Stimulated activated naive CD8-positive, alpha-beta T cell treated with anti-CD3 and anti-CD28 coated beads, Interleukin-15, amount 100 ng/mL, for 72 hours (primary cell): ENCODE data around the gene LRP8.

Source experiments
- ATAC-seq: fragments of 150-1000 bp; cut with Tn5 transposase; 2 replicates; pipeline ENCODE4 v1.10.0; 2021; ENCODE audit warnings: mild to moderate bottlenecking, moderate library complexity
- DNase-seq, 2 donors: peaks; one replicate each; pipeline ENCODE4 v3.0.0; 2021 to 2022
- H3K27ac Mint-ChIP-seq, 2 donors: one replicate each; pipeline ENCODE4 v1.8.0; 2022; ENCODE audit warnings: mild to moderate bottlenecking in 2 of 2, mixed read lengths in 2 of 2, moderate library complexity in 2 of 2
- H3K27me3 Mint-ChIP-seq: one replicate; pipeline ENCODE4 v1.8.0; 2022; ENCODE audit warnings: mixed read lengths
- H3K4me1 Mint-ChIP-seq: one replicate; pipeline ENCODE4 v1.8.0; 2022; ENCODE audit warnings: mild to moderate bottlenecking, mixed read lengths
- H3K4me3 Mint-ChIP-seq, 2 donors: one replicate each; pipeline ENCODE4 v1.8.0; 2022; ENCODE audit warnings: mild to moderate bottlenecking in 2 of 2, mixed read lengths in 2 of 2, moderate library complexity in 1 of 2
- H3K9me3 Mint-ChIP-seq, 2 donors: one replicate each; pipeline ENCODE4 v1.8.0; 2022; ENCODE audit warnings: mixed read lengths in 2 of 2

LRP8 gene

GRCh38 chr1:53336146-53336545 lies 8.3 kb upstream of the LRP8 start:
- DNase-seq (peak in 1 of 2 donors; percentile 2), ATAC-seq (no peak)
- no peak overlapping the region for H3K4me3 Mint-ChIP-seq
- H3K27ac Mint-ChIP-seq = no peak overlapping the region
- no peaks in the 10 kb centered on the region for H3K27me3 Mint-ChIP-seq
- peaks cover 23% of the 10 kb centered on the region for H3K4me1 Mint-ChIP-seq
- H3K9me3 Mint-ChIP-seq = peaks cover 0 to 13% of the 10 kb centered on the region in 2 donors

GRCh38 chr1:53335661-53336060 lies 7.8 kb upstream of the LRP8 start:
- DNase-seq (no peak), ATAC-seq (no peak)
- Mint-ChIP-seq H3K27ac (peak overlapping the region in 1 of 2 donors; percentile 2), H3K27me3 (no peaks in the 10 kb centered on the region), H3K9me3 (peaks cover 0 to 8% of the 10 kb centered on the region in 2 donors), H3K4me1 (peaks cover 18% of the 10 kb centered on the region), H3K4me3 (no peak overlapping the region)

- ATAC-seq (no peak), DNase-seq (peak in 1 of 2 donors; percentile 4)
- Mint-ChIP-seq H3K4me1 (peaks cover 9% of the 10 kb centered on the region), H3K4me3 (no peak overlapping the region), H3K27me3 (no peaks in the 10 kb centered on the region), H3K27ac (no peak overlapping the region), H3K9me3 (no peaks in the 10 kb centered on the region)
These were observed 6.9 kb upstream of the LRP8 start for GRCh38 chr1:53334781-53335180.

- H3K27me3 Mint-ChIP-seq = no peaks in the 10 kb centered on the region
- no peaks in the 10 kb centered on the region for H3K9me3 Mint-ChIP-seq
- H3K4me3 Mint-ChIP-seq = no peak overlapping the region
- H3K4me1 Mint-ChIP-seq = peaks cover 12% of the 10 kb centered on the region
- H3K27ac Mint-ChIP-seq = no peak overlapping the region
- ATAC-seq = no peak
- peak in 1 of 2 donors; percentile 0 for DNase-seq
These were observed 6.4 kb upstream of the LRP8 start for GRCh38 chr1:53334312-53334711.

- Mint-ChIP-seq H3K27me3 (no peaks in the 10 kb centered on the region), H3K4me1 (peaks cover 25% of the 10 kb centered on the region), H3K4me3 (no peak overlapping the region), H3K27ac (no peak overlapping the region), H3K9me3 (no peaks in the 10 kb centered on the region)
- ATAC-seq = no peak
- peak in 1 of 2 donors; percentile 3 for DNase-seq
These were observed 5.0 kb upstream of the LRP8 start for GRCh38 chr1:53332833-53333232.

GRCh38 chr1:53332186-53332564 lies 4.3 kb upstream of the LRP8 start:
- peaks cover 25% of the 10 kb centered on the region for H3K4me1 Mint-ChIP-seq
- H3K27ac Mint-ChIP-seq = no peak overlapping the region
- DNase-seq = peak in 1 of 2 donors; percentile 2
- no peak for ATAC-seq
- H3K27me3 Mint-ChIP-seq = no peaks in the 10 kb centered on the region
- H3K9me3 Mint-ChIP-seq = no peaks in the 10 kb centered on the region
- H3K4me3 Mint-ChIP-seq = no peak overlapping the region

GRCh38 chr1:53331446-53332185 lies 3.7 kb upstream of the LRP8 start:
- ATAC-seq (no peak), DNase-seq (peak in 1 of 2 donors; percentile 4)
- Mint-ChIP-seq H3K4me1 (peaks cover 25% of the 10 kb centered on the region), H3K9me3 (no peaks in the 10 kb centered on the region), H3K27me3 (no peaks in the 10 kb centered on the region), H3K4me3 (no peak overlapping the region), H3K27ac (no peak overlapping the region)

GRCh38 chr1:53330819-53331218 lies 2.9 kb upstream of the LRP8 start:
- ATAC-seq = no peak
- Mint-ChIP-seq H3K4me1 (peaks cover 29% of the 10 kb centered on the region), H3K4me3 (no peak overlapping the region), H3K9me3 (no peaks in the 10 kb centered on the region), H3K27me3 (no peaks in the 10 kb centered on the region), H3K27ac (no peak overlapping the region)
- DNase-seq = no peak

GRCh38 chr1:53328541-53329499 lies 950 bp upstream of the LRP8 start:
- Mint-ChIP-seq H3K27ac (peak overlapping the region in 1 of 2 donors; percentile 95), H3K27me3 (no peaks in the 10 kb centered on the region), H3K4me3 (peak overlapping the region; percentile 98 to 100), H3K9me3 (no peaks in the 10 kb centered on the region), H3K4me1 (peaks cover 41% of the 10 kb centered on the region)
- DNase-seq = no peak
- no peak for ATAC-seq

GRCh38 chr1:53327182-53327913 lies 522 bp downstream of the LRP8 start:
- DNase-seq (peak; percentile 62 to 64), ATAC-seq (peak; percentile 19)
- H3K9me3 Mint-ChIP-seq = no peaks in the 10 kb centered on the region
- peaks cover 56% of the 10 kb centered on the region for H3K4me1 Mint-ChIP-seq
- H3K4me3 Mint-ChIP-seq = peak overlapping the region; percentile 92 to 96
- peak overlapping the region; percentile 90 to 94 for H3K27ac Mint-ChIP-seq
- H3K27me3 Mint-ChIP-seq = no peaks in the 10 kb centered on the region

- Mint-ChIP-seq H3K27ac (peak overlapping the region; percentile 90 to 94), H3K9me3 (no peaks in the 10 kb centered on the region), H3K4me3 (peak overlapping the region; percentile 92 to 96), H3K27me3 (no peaks in the 10 kb centered on the region), H3K4me1 (peaks cover 63% of the 10 kb centered on the region)
- DNase-seq (no peak), ATAC-seq (peak; percentile 45)
These were observed 1.2 kb downstream of the LRP8 start for GRCh38 chr1:53326598-53327181.

- peaks cover 68% of the 10 kb centered on the region for H3K4me1 Mint-ChIP-seq
- no peaks in the 10 kb centered on the region for H3K9me3 Mint-ChIP-seq
- ATAC-seq = peak; percentile 93
These were observed 1.7 kb downstream of the LRP8 start for GRCh38 chr1:53326088-53326597.

GRCh38 chr1:53325326-53326087 lies 2.4 kb downstream of the LRP8 start:
- Mint-ChIP-seq H3K9me3 (no peaks in the 10 kb centered on the region), H3K4me3 (peak overlapping the region; percentile 92 to 96), H3K27ac (peak overlapping the region; percentile 73 to 97), H3K27me3 (no peaks in the 10 kb centered on the region), H3K4me1 (peaks cover 68% of the 10 kb centered on the region)
- ATAC-seq (peak; percentile 0), DNase-seq (no peak)

More at GRCh38 chr1:53326088-53326597, 1.7 kb downstream of the LRP8 start:
- H3K4me3 Mint-ChIP-seq = peak overlapping the region; percentile 92 to 96
- no peaks in the 10 kb centered on the region for H3K27me3 Mint-ChIP-seq
- peak; percentile 92 to 95 for DNase-seq
- H3K27ac Mint-ChIP-seq = peak overlapping the region; percentile 92 to 98

- H3K27me3 Mint-ChIP-seq = no peaks in the 10 kb centered on the region
- peaks cover 68% of the 10 kb centered on the region for H3K4me1 Mint-ChIP-seq
- ATAC-seq (no peak), DNase-seq (no peak)
- H3K27ac Mint-ChIP-seq = peak overlapping the region in 1 of 2 donors; percentile 73
- no peaks in the 10 kb centered on the region for H3K9me3 Mint-ChIP-seq
- peak overlapping the region; percentile 92 to 96 for H3K4me3 Mint-ChIP-seq
These were observed 3.1 kb downstream of the LRP8 start for GRCh38 chr1:53324728-53325297.
